Natural killer cell (primary cell): Measurements from ENCODE around the gene TDRKH. TPM values are rescaled to one million over a fixed set of nuclear protein-coding genes. Genes with fewer than 3 reads are reported as not detected.

Experiments
- ATAC-seq, 3 donors: fragments of 150-1000 bp in 2 of 3; fragments of 200-7000 bp in 1 of 3; cut with Tn5 transposase; 1 replicate in 1 of 3; 2 replicates in 2 of 3; pipeline ENCODE4 v1.10.0; 2021; ENCODE audit warnings: mild to moderate bottlenecking in 2 of 3, moderate library complexity in 2 of 3
- DNase-seq, 2 donors: peaks; one replicate each; pipeline versions ENCODE4 v3.0.0 to v3.0.0-alpha.2; 2013 to 2021; ENCODE audit warnings: mixed read lengths in 1 of 2
- H3K27ac ChIP-seq: one replicate; pipeline ENCODE4 v1.5.1; 2013; ENCODE audit warnings: mild to moderate bottlenecking, low read length
- H3K27me3 ChIP-seq: one replicate; pipeline ENCODE4 v1.6.1; 2013; ENCODE audit warnings: low read length; ENCODE audit not compliant: control insufficient read depth, insufficient read depth
- H3K36me3 ChIP-seq: one replicate; pipeline ENCODE4 v1.6.1; 2013; ENCODE audit warnings: low read length; ENCODE audit not compliant: control insufficient read depth, insufficient read depth
- H3K4me1 ChIP-seq: one replicate; pipeline ENCODE4 v1.6.1; 2013; ENCODE audit warnings: low read length; ENCODE audit not compliant: control insufficient read depth, insufficient read depth
- H3K4me3 ChIP-seq: one replicate; pipeline ENCODE4 v1.5.1; 2013; ENCODE audit warnings: low read length
- H3K9me3 ChIP-seq: one replicate; pipeline ENCODE4 v1.6.1; 2013; ENCODE audit warnings: low read length; ENCODE audit not compliant: control insufficient read depth, insufficient read depth
- H3K27ac Mint-ChIP-seq, 2 donors: one replicate each; pipeline ENCODE4 v1.8.0; 2022; ENCODE audit warnings: mild to moderate bottlenecking in 2 of 2, mixed read lengths in 2 of 2, moderate library complexity in 1 of 2
- H3K27me3 Mint-ChIP-seq, 2 donors: one replicate each; pipeline ENCODE4 v1.8.0; 2022; ENCODE audit warnings: low read depth in 2 of 2, mixed read lengths in 2 of 2
- H3K36me3 Mint-ChIP-seq: one replicate; pipeline ENCODE4 v1.8.0; 2022; ENCODE audit warnings: mixed read lengths
- H3K4me1 Mint-ChIP-seq, 2 donors: one replicate each; pipeline ENCODE4 v1.8.0; 2022; ENCODE audit warnings: mixed read lengths in 2 of 2
- H3K4me3 Mint-ChIP-seq: one replicate; pipeline ENCODE4 v1.8.0; 2022; ENCODE audit warnings: mild to moderate bottlenecking, moderate library complexity, mixed read lengths
- H3K9me3 Mint-ChIP-seq, 2 donors: one replicate each; pipeline ENCODE4 v1.8.0; 2022; ENCODE audit warnings: mixed read lengths in 2 of 2
- WGBS: methylation state at CpG from one replicate; pipeline ENCODE4 v1.1.7; 2013; ENCODE audit warnings: missing lambda C conversion rate; ENCODE audit not compliant: insufficient coverage; 5-methylcytosine and 5-hydroxymethylcytosine counted together
- intact Hi-C: fragments of 100-400 bp; cut with micrococcal nuclease; formaldehyde crosslinking; loops from one replicate; pipeline ENCODE4 v1.14.2; 2022
- total RNA-seq, 4 donors: library from RNA; stranded (reverse); fragments of 120-200 nt in 1 of 4; gene quantifications; one replicate each; pipeline versions ENCODE4 v1.2.3 to v1.2.4, GENCODE V29; 2013 to 2022
- TF ChIP-seq, protein P1 (sequence below): fragments of 200-600 bp; IDR thresholded peaks from one replicate; pipeline ENCODE4 v1.8.0; 2022; ENCODE audit warnings: antibody characterized with exemption

The TDRKH gene
- total RNA-seq, 3 donors from 2014 or later (not counting 1 experiment from before 2014, with no cell fraction given): 6.3 to 14.5 (median 8.0) TPM

DNA sequence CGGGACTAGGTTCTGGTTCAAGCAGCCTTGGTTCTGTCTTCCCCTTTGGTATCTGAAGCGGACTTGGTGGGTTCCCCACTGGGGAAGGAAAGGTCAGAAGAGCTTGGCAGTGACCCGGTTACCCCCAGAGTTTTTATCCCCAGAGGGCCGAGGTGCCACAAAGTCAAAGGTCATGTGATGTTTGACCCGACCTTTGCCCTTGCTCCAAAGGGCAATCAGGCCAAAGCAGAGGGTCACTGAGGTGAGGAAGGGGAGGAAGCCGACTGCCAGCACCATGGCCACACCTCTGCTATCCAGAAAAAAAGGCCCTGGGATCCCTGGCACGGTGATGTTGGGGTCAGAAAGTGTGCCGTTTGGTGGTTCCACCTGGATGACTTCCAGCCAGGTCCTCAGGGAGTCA, 10.5 kb upstream of the TDRKH start:
- DNase-seq (no peak), ATAC-seq (no peak)
- H3K4me1 ChIP-seq: peaks cover 9% of the 10 kb centered on the region
- TF ChIP-seq, protein P1, sequence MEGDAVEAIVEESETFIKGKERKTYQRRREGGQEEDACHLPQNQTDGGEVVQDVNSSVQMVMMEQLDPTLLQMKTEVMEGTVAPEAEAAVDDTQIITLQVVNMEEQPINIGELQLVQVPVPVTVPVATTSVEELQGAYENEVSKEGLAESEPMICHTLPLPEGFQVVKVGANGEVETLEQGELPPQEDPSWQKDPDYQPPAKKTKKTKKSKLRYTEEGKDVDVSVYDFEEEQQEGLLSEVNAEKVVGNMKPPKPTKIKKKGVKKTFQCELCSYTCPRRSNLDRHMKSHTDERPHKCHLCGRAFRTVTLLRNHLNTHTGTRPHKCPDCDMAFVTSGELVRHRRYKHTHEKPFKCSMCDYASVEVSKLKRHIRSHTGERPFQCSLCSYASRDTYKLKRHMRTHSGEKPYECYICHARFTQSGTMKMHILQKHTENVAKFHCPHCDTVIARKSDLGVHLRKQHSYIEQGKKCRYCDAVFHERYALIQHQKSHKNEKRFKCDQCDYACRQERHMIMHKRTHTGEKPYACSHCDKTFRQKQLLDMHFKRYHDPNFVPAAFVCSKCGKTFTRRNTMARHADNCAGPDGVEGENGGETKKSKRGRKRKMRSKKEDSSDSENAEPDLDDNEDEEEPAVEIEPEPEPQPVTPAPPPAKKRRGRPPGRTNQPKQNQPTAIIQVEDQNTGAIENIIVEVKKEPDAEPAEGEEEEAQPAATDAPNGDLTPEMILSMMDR: no peak
- no peaks in the 10 kb centered on the region for H3K9me3 ChIP-seq
- H3K9me3 Mint-ChIP-seq: no peaks in the 10 kb centered on the region
- peaks cover 13 to 15% of the 10 kb centered on the region in 2 donors for H3K4me1 Mint-ChIP-seq
- no peak overlapping the region for H3K27ac Mint-ChIP-seq
- H3K4me3 ChIP-seq: no peak overlapping the region
- H3K27me3 ChIP-seq: no peaks in the 10 kb centered on the region
- H3K36me3 Mint-ChIP-seq: no peaks in the 10 kb centered on the region
- intact Hi-C loops: no loop called here
- H3K36me3 ChIP-seq: no peaks in the 10 kb centered on the region
- H3K27me3 Mint-ChIP-seq: peaks cover 0 to 5% of the 10 kb centered on the region in 2 donors
- WGBS: 70% methylated on average over 8 of the region's 8 CpGs
- H3K4me3 Mint-ChIP-seq: no peak overlapping the region
- H3K27ac ChIP-seq: no peak overlapping the region

DNA sequence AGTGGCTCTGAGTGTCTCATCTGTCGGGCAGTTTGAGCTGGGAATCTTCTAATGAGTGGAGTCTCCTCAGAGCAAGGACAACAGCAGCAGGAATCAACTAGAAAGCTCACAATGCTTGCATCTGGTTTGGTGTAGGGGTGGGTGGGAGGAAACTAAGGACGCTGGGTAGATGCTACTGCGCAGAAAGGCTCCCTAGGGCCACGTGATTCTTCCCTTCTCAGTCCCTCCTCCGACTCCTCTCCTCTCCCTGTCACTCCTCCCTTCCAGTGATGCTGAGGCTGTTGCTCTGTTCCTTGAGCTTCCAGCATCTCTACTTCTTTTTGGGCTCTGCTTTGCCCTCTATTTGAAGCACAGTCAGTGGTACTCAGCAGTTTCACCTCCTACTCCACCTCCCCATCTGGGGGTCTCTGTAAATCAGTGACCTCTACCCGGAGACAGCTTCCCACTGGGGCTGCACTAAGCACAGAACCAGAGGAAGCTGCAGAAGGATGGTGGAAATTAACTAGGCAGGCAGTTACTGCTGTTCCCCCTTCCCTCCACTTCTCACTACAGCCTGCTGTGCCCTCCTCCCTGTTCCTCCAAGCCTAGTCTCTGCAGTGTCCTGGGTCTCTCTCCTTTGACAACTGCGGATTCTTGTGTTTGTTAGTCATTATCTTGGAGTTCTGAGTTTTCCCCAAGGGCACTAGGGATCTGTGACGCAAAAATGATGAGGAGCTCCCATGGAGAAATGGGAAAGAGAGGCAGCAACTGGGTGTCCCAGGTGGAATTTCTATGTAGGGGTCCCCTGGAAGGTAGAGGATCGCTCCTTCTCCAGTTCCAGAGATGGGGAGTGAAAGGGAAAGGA, 9.1 kb upstream of the TDRKH start:
- H3K36me3 Mint-ChIP-seq: peaks cover 3% of the 10 kb centered on the region
- Histone ChIP-seq H3K4me1 (peaks cover 9% of the 10 kb centered on the region), H3K4me3 (no peak overlapping the region), H3K36me3 (no peaks in the 10 kb centered on the region), H3K9me3 (no peaks in the 10 kb centered on the region), H3K27ac (no peak overlapping the region), H3K27me3 (no peaks in the 10 kb centered on the region)
- peaks cover 0 to 5% of the 10 kb centered on the region in 2 donors for H3K27me3 Mint-ChIP-seq
- no peaks in the 10 kb centered on the region for H3K9me3 Mint-ChIP-seq
- ATAC-seq (no peak), DNase-seq (no peak)
- TF ChIP-seq, protein P1: no peak
- peaks cover 13 to 15% of the 10 kb centered on the region in 2 donors for H3K4me1 Mint-ChIP-seq
- intact Hi-C loops: no loop called here
- WGBS: 82% methylated on average over 9 of the region's 9 CpGs
- H3K27ac Mint-ChIP-seq: no peak overlapping the region
- no peak overlapping the region for H3K4me3 Mint-ChIP-seq

DNA sequence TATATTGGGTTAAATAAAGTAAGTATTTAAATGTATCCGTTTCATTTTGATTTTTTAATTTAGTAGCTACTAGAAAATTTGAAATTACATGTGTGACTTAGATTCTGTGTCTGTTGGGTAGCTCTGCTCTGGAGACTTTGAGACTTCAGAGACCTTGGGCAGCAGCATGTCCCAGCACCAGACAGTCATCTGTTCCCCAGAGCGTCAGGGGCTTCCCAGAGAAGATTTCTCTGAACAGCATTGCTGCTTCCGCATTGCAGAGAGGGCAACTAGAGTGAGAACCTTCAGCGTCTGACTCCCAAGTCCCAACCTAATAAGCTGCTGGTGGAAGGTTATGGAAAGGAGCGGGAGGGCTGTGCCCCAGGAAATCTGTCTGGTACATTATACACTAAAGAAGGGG, 8.3 kb upstream of the TDRKH start:
- TF ChIP-seq, protein P1: no peak
- H3K27ac Mint-ChIP-seq: no peak overlapping the region
- no peak for ATAC-seq
- Histone ChIP-seq H3K9me3 (no peaks in the 10 kb centered on the region), H3K36me3 (no peaks in the 10 kb centered on the region), H3K4me3 (no peak overlapping the region), H3K27me3 (no peaks in the 10 kb centered on the region), H3K4me1 (peaks cover 9% of the 10 kb centered on the region), H3K27ac (no peak overlapping the region)
- intact Hi-C loops: no loop called here
- peaks cover 13 to 15% of the 10 kb centered on the region in 2 donors for H3K4me1 Mint-ChIP-seq
- no peaks in the 10 kb centered on the region for H3K9me3 Mint-ChIP-seq
- no peak for DNase-seq
- 92% methylated on average over 5 of the region's 5 CpGs for WGBS
- no peak overlapping the region for H3K4me3 Mint-ChIP-seq
- peaks cover 7% of the 10 kb centered on the region for H3K36me3 Mint-ChIP-seq
- H3K27me3 Mint-ChIP-seq: peaks cover 0 to 5% of the 10 kb centered on the region in 2 donors
